WTC11 (cell line): ENCODE results near the gene KPTN. TPM values are rescaled to one million over a fixed set of nuclear protein-coding genes. Genes with fewer than 3 reads are reported as not detected.
A peak's percentile ranks its signal among the peaks of the same experiment; 100 is the strongest.

ENCODE experiments used
- ATAC-seq: fragments of 200-7000 bp; cut with Tn5 transposase; 2 replicates; pipeline ENCODE4 v1.10.0; 2021; ENCODE audit warnings: mild to moderate bottlenecking, moderate library complexity
- CTCF ChIA-PET: fragments of 300-600 bp; sonication (Branson Sonifier 250); formaldehyde crosslinking; loops from one replicate; lab custom pipeline; 2021; ENCODE audit warnings: antibody characterized with exemption; lab: Charles Lee
- POLR2A ChIA-PET: fragments of 350-600 bp; sonication (Branson Sonifier 250); formaldehyde crosslinking; loops from one replicate; lab custom pipeline; 2021; ENCODE audit warnings: antibody characterized with exemption; lab: Charles Lee
- DNase-seq: peaks from one replicate; pipeline ENCODE4 v3.0.0; 2021; ENCODE audit warnings: low spot score
- H3K27ac Mint-ChIP-seq: 2 replicates; pipeline ENCODE4 v1.8.0; 2021; ENCODE audit warnings: mixed read lengths
- H3K27me3 Mint-ChIP-seq: 2 replicates; pipeline ENCODE4 v1.8.0; 2021; ENCODE audit warnings: low read depth, mild to moderate bottlenecking, moderate library complexity, mixed read lengths
- H3K36me3 Mint-ChIP-seq: 2 replicates; pipeline ENCODE4 v1.8.0; 2021; ENCODE audit warnings: mixed read lengths
- H3K4me1 Mint-ChIP-seq: 2 replicates; pipeline ENCODE4 v1.8.0; 2022; ENCODE audit warnings: mixed read lengths
- H3K4me3 Mint-ChIP-seq: 2 replicates; pipeline ENCODE4 v1.8.0; 2021; ENCODE audit warnings: mild to moderate bottlenecking, moderate library complexity, mixed read lengths
- H3K9me3 Mint-ChIP-seq: 2 replicates; pipeline ENCODE4 v1.8.0; 2021; ENCODE audit warnings: mixed read lengths
- ATF2 ChIP-seq: sonication (generic); formaldehyde crosslinking; IDR thresholded peaks from 2 replicates; pipeline ENCODE4 v1.8.1; 2022; ENCODE audit warnings: low read depth, missing genetic modification reagents, borderline replicate concordance
- CREB1 ChIP-seq: sonication (generic); formaldehyde crosslinking; IDR thresholded peaks from 2 replicates; pipeline ENCODE4 v1.8.0; 2023; ENCODE audit warnings: mild to moderate bottlenecking, missing genetic modification reagents
- CREM ChIP-seq: sonication (generic); formaldehyde crosslinking; IDR thresholded peaks from 2 replicates; pipeline ENCODE4 v1.8.1; 2022; ENCODE audit warnings: mild to moderate bottlenecking, missing genetic modification reagents, moderate library complexity
- E2F1 ChIP-seq: sonication (generic); formaldehyde crosslinking; IDR thresholded peaks from 2 replicates; pipeline ENCODE4 v1.8.0; 2022; ENCODE audit warnings: mild to moderate bottlenecking, missing genetic modification reagents
- E2F5 ChIP-seq: sonication (generic); formaldehyde crosslinking; IDR thresholded peaks from 2 replicates; pipeline ENCODE4 v1.8.1; 2022; ENCODE audit warnings: mild to moderate bottlenecking, moderate library complexity, missing genetic modification reagents
- EMX1 ChIP-seq: fragments of 250-450 bp; sonication (Bioruptor Pico); IDR thresholded peaks from 2 replicates; pipeline ENCODE4 v1.8.0; 2021; ENCODE audit warnings: mild to moderate bottlenecking
- GABPB1 ChIP-seq: sonication (generic); formaldehyde crosslinking; IDR thresholded peaks from 2 replicates; pipeline ENCODE4 v1.8.1; 2023; ENCODE audit warnings: mild to moderate bottlenecking, missing genetic modification reagents
- IRF2 ChIP-seq: sonication (generic); formaldehyde crosslinking; IDR thresholded peaks from 2 replicates; pipeline ENCODE4 v1.8.0; 2022; ENCODE audit warnings: low read depth, missing genetic modification reagents, borderline replicate concordance
- JUN ChIP-seq: sonication (generic); formaldehyde crosslinking; IDR thresholded peaks from 2 replicates; pipeline ENCODE4 v1.8.0; 2023; ENCODE audit warnings: mild to moderate bottlenecking, missing genetic modification reagents
- MLX ChIP-seq: sonication (generic); formaldehyde crosslinking; IDR thresholded peaks from 2 replicates; pipeline ENCODE4 v1.8.1; 2023; ENCODE audit warnings: mild to moderate bottlenecking, missing genetic modification reagents, moderate library complexity
- MYBL2 ChIP-seq: sonication (generic); formaldehyde crosslinking; IDR thresholded peaks from 2 replicates; pipeline ENCODE4 v1.8.1; 2023; ENCODE audit warnings: mild to moderate bottlenecking, moderate library complexity, missing genetic modification reagents
- OVOL2 ChIP-seq: fragments of 250-450 bp; sonication (Bioruptor Pico); IDR thresholded peaks from 2 replicates; pipeline ENCODE4 v1.9.0; 2021; ENCODE audit warnings: mild to moderate bottlenecking, borderline replicate concordance
- RELA ChIP-seq: sonication (generic); formaldehyde crosslinking; IDR thresholded peaks from 2 replicates; pipeline ENCODE4 v1.8.1; 2022; ENCODE audit warnings: missing genetic modification reagents, mild to moderate bottlenecking, borderline replicate concordance
- SMAD3 ChIP-seq: sonication (generic); formaldehyde crosslinking; IDR thresholded peaks from 2 replicates; pipeline ENCODE4 v1.8.0; 2022; ENCODE audit warnings: missing genetic modification reagents, mild to moderate bottlenecking, borderline replicate concordance
- TEAD1 ChIP-seq: sonication (generic); formaldehyde crosslinking; IDR thresholded peaks from 2 replicates; pipeline ENCODE4 v1.8.0; 2022; ENCODE audit warnings: mild to moderate bottlenecking, missing genetic modification reagents
- ZBTB21 ChIP-seq: sonication (generic); formaldehyde crosslinking; IDR thresholded peaks from 2 replicates; pipeline ENCODE4 v1.8.1; 2023; ENCODE audit warnings: mild to moderate bottlenecking, missing genetic modification reagents, borderline replicate concordance
- ZMAT4 ChIP-seq: fragments of 250-450 bp; sonication (Bioruptor Pico); IDR thresholded peaks from 2 replicates; pipeline ENCODE4 v1.9.0; 2021; ENCODE audit warnings: mild to moderate bottlenecking
- ZNF138 ChIP-seq: sonication (generic); formaldehyde crosslinking; conservative IDR thresholded peaks from 2 replicates; pipeline ENCODE4 v1.8.1; 2022; ENCODE audit warnings: mild to moderate bottlenecking, moderate library complexity, missing genetic modification reagents
- ZNF232 ChIP-seq: sonication (generic); formaldehyde crosslinking; IDR thresholded peaks from 2 replicates; pipeline ENCODE4 v1.8.0; 2022; ENCODE audit warnings: mild to moderate bottlenecking, missing genetic modification reagents
- ZNF317 ChIP-seq: sonication (generic); formaldehyde crosslinking; IDR thresholded peaks from 2 replicates; pipeline ENCODE4 v1.8.1; 2023; ENCODE audit warnings: low read depth, mild to moderate bottlenecking, moderate library complexity, missing genetic modification reagents, borderline replicate concordance
- total RNA-seq: library from RNA; stranded (reverse); gene quantifications from 3 replicates; pipeline ENCODE4 v1.2.3, GENCODE V29; 2021
- TF ChIP-seq, protein P1 (sequence below): sonication (generic); formaldehyde crosslinking; IDR thresholded peaks from 2 replicates; pipeline ENCODE4 v1.8.1; 2023; ENCODE audit warnings: mild to moderate bottlenecking, moderate library complexity, missing genetic modification reagents
- TF ChIP-seq, protein P2 (sequence below): sonication (generic); formaldehyde crosslinking; IDR thresholded peaks from 2 replicates; pipeline ENCODE4 v1.8.0; 2022; ENCODE audit warnings: mild to moderate bottlenecking, missing genetic modification reagents
- TF ChIP-seq, protein P3 (sequence below): sonication (generic); formaldehyde crosslinking; IDR thresholded peaks from 2 replicates; pipeline ENCODE4 v1.8.1; 2023; ENCODE audit warnings: mild to moderate bottlenecking, missing genetic modification reagents, borderline replicate concordance

The KPTN gene
- total RNA-seq, 1 experiment from 2014 or later, result 24.5 TPM

- H3K27ac Mint-ChIP-seq, result no peak overlapping the region
- ChIA-PET POLR2A (interaction anchor here (0.6 to 0.7 kb wide), 2 partner anchors 133 to 252 kb away, joined by 5 read pairs; no protein-coding TSS in a partner anchor), CTCF (interaction anchor here (0.5 to 3.7 kb wide), 33 partner anchors 9 to 384 kb away, joined by 3 to 48 read pairs (median 4); partner anchors contain the start of genes DHX34, EHD2, INAFM1 and KPTN)
- H3K9me3 Mint-ChIP-seq, result no peaks in the 10 kb centered on the region
- H3K4me1 Mint-ChIP-seq, result 0 out of 2 replicates have a peak, but pooled peaks cover 9% of the 10 kb centered on the region
- H3K27me3 Mint-ChIP-seq, result peaks cover 65% of the 10 kb centered on the region
- H3K36me3 Mint-ChIP-seq, result no peaks in the 10 kb centered on the region; the same call in 1 of the 2 replicates
- ATAC-seq, result peak; percentile 8
- DNase-seq, result peak; percentile 70
- H3K4me3 Mint-ChIP-seq, result peak overlapping the region; percentile 62
- TF ChIP-seq, protein P1, sequence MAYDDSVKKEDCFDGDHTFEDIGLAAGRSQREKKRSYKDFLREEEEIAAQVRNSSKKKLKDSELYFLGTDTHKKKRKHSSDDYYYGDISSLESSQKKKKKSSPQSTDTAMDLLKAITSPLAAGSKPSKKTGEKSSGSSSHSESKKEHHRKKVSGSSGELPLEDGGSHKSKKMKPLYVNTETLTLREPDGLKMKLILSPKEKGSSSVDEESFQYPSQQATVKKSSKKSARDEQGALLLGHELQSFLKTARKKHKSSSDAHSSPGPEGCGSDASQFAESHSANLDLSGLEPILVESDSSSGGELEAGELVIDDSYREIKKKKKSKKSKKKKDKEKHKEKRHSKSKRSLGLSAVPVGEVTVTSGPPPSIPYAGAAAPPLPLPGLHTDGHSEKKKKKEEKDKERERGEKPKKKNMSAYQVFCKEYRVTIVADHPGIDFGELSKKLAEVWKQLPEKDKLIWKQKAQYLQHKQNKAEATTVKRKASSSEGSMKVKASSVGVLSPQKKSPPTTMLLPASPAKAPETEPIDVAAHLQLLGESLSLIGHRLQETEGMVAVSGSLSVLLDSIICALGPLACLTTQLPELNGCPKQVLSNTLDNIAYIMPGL (CRISPR knock-in tag), result peak; percentile 94
- TF ChIP-seq ZNF138 (0 out of 2 replicates have a peak, but pooled peaks have one; percentile 89), ZBTB21 (peak; percentile 82), SMAD3 (CRISPR knock-in tag) (peak; percentile 72; the same call in 1 of the 2 replicates), JUN (0 out of 2 replicates have a peak, but pooled peaks have one; percentile 14), IRF2 (CRISPR knock-in tag) (no peak), MYBL2 (CRISPR knock-in tag) (peak; percentile 87), RELA (peak; percentile 97), ZNF317 (CRISPR knock-in tag) (peak; percentile 60; the same call in 1 of the 2 replicates), EMX1 (CRISPR knock-in tag) (no peak), MLX (no peak), OVOL2 (CRISPR knock-in tag) (no peak), GABPB1 (CRISPR knock-in tag) (peak; percentile 63), TEAD1 (peak; percentile 91), CREM (CRISPR knock-in tag) (peak; percentile 74; the same call in 1 of the 2 replicates), ZMAT4 (CRISPR knock-in tag) (no peak), ZNF232 (CRISPR knock-in tag) (peak; percentile 96), ATF2 (CRISPR knock-in tag) (no peak), E2F5 (CRISPR knock-in tag) (peak; percentile 72; the same call in 1 of the 2 replicates), CREB1 (peak; percentile 67; the same call in 1 of the 2 replicates), E2F1 (CRISPR knock-in tag) (peak; percentile 85)
- TF ChIP-seq, protein P2, sequence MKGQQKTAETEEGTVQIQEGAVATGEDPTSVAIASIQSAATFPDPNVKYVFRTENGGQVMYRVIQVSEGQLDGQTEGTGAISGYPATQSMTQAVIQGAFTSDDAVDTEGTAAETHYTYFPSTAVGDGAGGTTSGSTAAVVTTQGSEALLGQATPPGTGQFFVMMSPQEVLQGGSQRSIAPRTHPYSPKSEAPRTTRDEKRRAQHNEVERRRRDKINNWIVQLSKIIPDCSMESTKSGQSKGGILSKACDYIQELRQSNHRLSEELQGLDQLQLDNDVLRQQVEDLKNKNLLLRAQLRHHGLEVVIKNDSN (CRISPR knock-in tag), result peak; percentile 82; the same call in 1 of the 2 replicates
- TF ChIP-seq, protein P3, sequence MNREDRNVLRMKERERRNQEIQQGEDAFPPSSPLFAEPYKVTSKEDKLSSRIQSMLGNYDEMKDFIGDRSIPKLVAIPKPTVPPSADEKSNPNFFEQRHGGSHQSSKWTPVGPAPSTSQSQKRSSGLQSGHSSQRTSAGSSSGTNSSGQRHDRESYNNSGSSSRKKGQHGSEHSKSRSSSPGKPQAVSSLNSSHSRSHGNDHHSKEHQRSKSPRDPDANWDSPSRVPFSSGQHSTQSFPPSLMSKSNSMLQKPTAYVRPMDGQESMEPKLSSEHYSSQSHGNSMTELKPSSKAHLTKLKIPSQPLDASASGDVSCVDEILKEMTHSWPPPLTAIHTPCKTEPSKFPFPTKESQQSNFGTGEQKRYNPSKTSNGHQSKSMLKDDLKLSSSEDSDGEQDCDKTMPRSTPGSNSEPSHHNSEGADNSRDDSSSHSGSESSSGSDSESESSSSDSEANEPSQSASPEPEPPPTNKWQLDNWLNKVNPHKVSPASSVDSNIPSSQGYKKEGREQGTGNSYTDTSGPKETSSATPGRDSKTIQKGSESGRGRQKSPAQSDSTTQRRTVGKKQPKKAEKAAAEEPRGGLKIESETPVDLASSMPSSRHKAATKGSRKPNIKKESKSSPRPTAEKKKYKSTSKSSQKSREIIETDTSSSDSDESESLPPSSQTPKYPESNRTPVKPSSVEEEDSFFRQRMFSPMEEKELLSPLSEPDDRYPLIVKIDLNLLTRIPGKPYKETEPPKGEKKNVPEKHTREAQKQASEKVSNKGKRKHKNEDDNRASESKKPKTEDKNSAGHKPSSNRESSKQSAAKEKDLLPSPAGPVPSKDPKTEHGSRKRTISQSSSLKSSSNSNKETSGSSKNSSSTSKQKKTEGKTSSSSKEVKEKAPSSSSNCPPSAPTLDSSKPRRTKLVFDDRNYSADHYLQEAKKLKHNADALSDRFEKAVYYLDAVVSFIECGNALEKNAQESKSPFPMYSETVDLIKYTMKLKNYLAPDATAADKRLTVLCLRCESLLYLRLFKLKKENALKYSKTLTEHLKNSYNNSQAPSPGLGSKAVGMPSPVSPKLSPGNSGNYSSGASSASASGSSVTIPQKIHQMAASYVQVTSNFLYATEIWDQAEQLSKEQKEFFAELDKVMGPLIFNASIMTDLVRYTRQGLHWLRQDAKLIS (CRISPR knock-in tag), result no peak
These were observed 53.8 kb downstream of the KPTN start for GRCh38 chr19:47430041-47430802.
